SHP77 (cell line): ENCODE measurements around the gene FRMD1.

Experiments used
- DNase-seq, 2 experiments: peaks; one replicate each; lab custom pipeline; 2025; lab: John Stamatoyannopoulos, UW

FRMD1 gene

DNA sequence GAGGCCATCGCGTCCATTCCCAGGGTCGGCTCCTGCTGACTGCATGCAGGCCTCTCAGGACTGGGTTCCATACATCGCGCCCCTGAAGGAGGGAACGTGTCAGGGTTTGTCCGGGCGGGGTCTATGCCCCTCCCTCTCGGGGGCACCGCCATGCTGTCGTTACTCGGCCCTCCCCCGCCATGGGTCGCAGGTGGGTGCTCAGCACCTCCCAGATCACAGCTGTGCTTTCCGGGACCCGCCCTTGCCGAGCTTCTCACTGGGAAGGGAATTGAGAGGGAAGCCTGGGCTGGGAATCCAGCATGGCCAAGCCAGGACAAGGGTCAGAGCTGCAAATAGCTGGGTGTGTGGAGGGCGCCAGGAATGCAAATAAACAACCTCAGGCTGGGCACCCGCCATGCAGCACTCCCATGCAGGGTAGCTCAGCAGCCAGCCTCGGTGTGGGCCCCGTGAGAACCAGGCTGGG is at the start of gene FRMD1:
Gene FRMD1 (minus strand): TSS at position 270 of the 463 bp plus-strand sequence. CDS start 118 bp downstream, at position 152.
- DNase-seq: no peak

DNA sequence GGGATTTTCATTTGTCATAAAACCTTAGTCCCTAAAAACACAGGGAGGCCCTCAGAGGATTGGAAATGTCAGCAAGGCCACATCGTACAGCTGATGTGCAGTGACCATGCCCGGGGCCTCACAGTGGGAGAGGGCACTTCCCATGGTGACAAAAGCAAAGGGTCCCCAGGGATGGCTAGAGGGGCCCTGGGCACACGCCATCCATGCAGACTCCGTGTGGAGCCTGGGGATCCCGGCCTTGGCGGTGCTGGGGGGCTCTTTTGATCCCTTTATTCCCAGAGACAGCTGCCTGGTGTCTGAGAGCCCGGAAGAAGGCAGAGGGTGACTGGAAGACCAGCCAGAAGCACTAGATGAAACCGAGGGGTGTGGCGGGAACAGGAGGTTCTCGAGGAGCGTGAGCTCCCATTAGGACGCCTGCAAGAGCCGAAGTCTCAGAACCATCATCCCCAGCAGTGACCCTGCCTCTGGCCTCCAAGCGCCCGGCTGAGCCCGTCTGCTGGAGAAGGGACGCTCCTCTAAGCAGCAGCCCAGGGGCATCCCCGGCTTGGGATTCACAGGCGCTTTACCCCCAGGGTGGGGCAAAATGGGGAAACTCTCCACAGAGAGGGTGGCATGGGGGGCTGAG is 49.1 kb upstream of the FRMD1 start:
- DNase-seq: no peak

DNA sequence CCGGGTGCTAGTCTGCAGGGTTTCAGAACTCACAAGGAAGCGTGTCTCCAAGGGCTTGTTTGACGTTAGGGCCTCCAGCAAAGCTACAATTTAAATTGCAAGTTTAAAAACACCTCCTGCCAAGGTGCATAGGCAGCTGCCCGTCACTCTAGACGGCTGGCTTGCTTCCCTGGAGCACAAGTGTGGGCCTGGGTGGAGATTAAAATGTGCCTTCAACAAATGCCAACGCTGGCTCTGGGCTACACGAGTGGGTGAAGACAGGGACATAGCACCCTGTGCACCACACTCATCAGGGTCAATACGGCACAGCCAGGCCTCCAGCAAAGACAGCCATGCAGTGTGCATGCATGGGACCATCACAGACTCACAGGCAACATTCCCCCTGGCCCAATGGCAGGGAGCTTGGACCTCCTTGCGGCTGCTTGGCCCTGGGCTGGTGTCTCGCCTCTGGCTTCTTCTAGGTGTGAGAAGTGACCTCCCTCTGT is 48.4 kb upstream of the FRMD1 start:
- DNase-seq: no peak

DNA sequence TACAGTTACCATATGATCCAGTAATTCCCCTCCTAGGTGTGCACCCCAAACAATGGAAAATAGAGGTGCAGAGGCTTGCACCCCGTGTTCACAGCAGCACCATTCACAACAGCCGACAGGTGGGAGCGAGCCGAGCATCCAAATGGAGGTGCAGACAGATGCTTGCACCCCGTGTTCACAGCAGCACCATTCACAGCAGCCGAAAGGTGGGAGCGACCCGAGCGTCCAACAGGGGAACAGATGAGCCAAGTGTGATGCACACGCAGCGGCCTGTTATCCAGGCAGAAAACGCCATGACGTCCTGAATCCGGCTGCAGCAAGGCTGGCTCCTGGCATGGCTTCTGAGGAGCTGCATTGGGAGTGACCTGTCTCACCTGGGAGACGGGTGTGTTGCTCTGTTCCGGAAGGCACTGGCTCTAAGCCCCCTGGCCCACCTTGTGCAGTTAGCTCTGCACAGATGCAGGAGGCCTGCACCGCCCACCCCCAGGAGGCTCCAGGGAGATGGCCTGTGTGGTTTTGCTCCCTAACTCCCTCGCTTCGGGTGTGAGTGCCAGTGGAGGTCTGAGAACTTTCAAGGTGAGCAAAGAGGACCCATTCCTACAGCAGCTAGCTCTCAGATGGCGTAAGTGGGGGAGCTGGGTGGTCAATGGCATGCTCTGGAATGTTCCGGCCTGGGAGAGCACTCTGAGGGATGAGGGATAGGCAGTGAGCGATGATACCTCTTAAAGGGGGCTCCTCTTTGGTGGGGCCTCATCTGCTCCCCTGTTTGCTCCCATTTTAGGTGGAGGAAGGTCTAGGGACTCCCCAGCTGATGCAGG is 47.8 kb upstream of the FRMD1 start:
- no peak for DNase-seq

DNA sequence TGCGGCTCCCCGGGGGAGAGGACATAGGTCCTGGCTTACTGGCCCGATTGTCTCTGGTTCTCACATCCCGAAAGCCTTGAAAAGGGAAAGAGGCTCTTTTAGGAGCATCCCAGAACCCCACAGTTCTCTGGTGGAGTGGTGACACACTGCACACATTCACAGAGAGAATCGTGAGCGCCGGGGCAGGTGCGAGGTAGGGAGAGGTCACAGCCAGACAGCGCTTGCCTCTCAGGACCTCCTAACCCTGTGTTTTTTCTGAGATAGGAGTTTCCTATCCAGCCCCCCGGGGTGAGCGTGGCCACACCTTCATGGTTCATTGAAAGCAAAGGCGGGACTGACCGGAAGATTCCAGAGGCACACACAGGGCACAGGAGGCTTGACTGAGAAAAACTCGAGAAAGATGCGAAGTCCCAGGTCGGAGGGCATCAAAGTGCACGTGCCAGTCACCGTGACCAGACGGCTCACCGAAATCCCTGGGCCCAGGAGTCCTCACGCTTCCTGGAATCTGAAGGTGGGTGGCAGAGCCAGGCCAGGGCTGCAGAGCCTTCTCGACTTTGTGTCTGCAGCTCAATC is 46.5 kb upstream of the FRMD1 start:
- DNase-seq: no peak

DNA sequence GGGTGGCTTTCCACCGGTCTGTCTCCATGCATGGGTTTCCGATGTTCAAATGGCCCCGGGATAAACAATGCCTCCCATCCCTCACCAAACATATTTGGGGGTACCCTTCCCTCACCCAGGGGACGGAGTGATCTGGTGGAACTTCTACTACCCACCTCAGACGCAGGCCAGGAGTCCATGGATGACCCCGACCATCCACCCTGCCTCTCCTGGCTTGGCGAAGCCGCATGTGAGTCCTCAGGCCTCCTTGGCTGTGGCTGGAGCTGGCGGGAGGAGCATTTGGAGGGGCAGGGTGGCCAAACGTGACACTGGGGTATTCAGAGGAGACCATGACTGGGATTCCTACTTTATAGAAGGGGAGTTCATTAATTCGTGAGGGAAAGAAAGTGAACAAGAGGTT is 45.9 kb upstream of the FRMD1 start:
- DNase-seq: no peak

DNA sequence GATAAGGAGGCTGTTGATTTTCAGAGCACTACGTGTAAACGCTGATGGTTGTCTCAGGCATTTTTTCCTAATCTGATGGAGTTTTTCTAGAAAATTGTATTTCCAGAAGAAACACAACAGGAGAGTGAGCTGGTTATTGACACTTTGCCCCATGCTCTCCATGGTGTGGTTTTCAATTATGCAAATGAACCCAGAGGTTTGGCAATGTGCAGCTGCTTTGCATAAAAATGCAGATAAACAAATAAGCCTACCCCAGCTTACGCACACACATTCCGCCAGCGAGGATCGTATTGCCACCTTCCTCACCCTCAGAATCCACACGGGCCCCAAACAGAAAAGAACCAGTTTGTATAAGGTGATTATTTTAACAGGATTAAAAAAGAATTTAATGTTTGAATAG is 45.1 kb upstream of the FRMD1 start:
- no peak for DNase-seq

DNA sequence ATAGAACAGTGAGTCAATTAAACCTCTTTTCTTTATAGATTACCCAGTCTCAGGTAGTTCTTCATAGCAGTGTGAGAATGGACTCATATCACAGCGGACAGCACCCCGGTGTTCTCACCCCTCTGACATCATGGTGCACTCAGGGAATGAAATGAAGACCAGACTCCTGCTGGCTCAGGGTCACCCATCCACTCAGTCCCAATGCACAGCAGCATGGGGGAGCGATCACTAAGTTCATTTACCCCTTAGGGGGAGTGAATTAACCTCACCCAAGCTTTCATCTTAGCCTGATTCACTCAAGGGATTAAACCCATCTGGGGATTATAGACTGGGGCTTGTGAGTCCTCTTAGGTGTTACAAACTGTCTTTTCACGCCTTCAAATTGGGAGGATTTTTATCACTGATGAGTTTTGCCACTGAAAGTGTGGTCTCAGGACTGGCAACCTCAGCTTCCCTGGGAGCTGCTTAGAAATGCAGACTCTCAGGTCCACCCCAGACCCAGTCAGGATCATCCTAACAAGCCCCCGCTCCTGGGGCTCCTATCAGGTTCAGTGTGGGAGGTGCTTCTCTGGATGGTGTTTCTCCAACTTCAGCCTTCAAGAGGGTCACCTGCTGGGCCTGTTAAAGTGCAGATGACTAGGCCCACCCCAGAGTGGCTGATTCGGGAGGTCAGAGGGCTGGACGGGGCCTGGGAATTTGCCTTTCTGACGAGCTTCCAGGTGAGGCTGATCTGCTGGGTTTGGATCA is 44.3 kb upstream of the FRMD1 start:
- no peak for DNase-seq

DNA sequence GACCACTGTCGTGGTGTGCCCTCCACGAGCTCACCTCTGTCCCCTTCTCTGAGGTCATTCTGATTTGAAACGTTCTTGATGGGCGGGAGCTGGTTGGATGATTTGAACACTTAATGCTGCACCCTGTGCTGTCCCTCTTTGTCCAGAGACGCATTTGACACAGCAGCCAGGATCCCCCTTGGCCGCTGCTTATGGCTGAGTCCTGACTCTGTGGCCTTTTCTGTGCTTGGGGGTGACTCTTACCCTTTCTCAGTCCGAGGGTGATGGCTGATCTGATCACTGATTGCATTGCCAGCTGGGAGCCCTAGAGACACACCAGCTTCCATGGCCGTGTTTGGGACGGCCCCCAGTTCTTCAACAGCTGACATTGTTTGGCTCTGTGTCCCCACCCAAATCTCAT is 43.5 kb upstream of the FRMD1 start:
- DNase-seq: no peak

DNA sequence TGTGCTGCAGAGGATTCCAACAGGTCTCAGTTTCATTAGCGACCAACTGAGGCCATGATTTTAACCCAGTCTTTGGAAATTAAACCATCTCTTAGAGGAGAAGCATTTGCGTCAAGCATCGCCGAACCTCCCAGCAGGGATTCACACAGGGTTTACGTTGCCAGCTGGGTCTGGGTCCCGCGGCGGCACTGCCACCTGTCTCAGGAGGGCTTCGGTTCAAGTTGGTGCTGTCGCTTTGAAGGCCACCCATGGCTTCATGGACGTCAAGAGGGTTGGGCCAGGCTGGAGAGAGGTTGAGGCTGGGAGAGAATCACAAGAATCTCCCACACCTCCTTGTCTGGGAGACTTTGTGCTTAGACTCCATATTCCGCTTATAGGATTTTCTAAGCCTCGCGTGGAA is 43.0 kb upstream of the FRMD1 start:
- no peak for DNase-seq

DNA sequence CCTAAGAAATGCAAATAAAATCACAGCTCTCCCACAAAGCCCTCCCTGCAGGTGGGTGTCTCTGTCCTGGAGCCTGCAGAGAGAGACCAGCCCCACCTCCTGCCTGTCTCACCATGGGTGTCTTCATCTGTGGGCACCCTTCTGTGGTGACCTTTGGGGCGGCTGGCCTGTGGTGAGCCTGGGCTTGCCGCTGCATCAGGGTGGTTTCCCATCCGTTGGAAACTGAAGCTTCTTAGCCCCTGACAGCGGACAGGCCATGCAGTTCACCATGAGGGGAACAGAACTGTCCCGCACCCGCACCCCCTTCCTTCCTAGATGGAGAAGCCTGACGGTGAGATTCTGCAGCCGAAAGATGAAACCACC is 42.3 kb upstream of the FRMD1 start:
- DNase-seq: no peak

DNA sequence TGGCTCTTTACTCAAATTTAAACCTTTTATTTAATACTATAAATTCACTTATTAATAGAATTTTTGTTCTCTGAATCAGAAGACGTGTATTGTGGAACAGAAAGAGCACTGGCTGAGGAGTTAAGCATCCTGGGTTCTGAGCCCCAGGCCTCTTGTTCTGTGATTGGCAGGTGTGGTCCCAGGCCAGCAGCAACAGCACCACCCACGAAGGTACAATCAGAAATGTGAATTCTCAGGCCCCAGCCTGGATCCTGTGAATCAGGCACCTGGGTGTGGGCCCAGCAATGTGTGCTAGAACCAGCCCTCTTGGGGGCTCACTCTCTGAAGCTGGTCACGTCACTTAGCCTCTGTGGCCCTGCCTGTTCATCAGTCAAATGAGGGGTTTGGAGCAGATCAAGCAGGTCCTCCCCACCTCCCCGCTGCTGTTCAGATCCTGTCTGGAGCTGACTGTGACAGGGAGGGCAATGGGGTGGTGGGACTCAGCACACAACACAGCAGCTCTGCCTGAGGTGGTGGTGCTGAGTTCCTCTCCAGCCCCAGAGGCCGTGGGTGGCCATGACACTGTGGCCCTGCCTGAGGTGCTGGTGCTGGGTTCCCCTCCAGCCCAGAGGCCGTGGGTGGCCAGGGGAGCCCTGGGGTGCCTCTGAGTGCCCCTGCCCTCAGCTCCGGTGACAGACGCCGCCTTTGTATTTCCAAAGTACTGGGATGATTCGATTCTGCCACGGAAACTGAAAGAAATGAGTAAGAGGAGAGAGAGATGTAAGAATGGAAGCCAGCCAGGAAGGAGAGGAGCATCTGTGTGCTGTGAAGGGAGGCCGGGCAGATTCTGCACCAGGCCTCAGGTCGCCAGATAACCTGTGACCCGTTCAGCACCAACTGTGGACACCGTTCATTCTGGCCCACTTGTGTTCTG is 41.6 kb upstream of the FRMD1 start:
- DNase-seq: no peak

DNA sequence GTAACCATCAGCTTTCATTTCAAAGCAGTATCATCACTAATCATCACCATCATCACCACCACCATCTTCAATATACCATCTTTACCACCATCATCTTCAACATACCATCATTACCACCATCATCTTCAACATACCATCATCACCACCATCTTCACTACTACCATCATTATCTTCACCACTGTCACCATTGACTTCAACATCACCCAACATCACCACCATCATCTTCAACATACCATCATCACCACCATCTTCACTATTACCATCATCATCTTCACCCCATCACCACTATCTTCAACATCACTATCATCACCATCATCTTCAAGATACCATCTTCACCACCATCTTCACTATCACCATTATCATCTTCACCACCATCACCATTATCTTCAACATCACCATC is 40.5 kb upstream of the FRMD1 start:
- no peak for DNase-seq

DNA sequence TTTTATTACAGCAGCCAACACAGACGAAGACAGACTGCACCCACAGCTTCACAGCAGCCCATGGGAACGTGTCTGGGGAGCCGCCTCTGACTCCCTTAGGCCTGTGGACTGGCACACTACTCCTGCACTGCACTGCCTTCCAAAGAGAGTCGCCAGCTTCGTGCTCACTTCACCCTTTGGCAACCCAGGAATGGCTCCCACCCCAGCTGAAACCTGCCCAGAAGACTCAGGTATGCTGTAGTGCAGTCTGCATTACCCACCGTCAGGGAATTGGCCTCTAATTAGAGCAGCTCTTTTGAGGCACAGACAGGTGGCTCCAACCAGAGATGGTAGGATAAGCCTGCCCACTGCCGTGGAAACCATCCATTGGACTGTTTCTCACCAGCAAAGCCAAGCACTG is 39.9 kb upstream of the FRMD1 start:
- no peak for DNase-seq

DNA sequence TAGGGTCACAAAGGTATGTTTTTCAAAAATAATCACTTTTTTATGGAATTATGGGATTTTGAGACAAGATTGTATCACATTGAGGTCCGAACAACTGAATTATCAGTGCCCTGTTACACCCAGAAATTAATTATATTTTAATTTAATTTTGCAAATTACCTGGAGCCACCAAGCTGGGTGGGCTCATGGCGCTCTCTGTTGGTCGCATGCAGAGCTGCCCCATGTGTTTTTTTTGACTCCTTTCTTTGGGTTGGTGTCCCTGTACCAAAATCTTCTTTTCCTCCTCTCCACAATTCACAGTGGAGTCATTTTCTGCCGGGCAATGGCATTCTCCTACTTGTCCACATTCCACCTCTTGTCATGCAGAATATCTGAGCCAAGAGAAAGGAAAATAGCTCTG is 38.9 kb upstream of the FRMD1 start:
- DNase-seq: no peak

DNA sequence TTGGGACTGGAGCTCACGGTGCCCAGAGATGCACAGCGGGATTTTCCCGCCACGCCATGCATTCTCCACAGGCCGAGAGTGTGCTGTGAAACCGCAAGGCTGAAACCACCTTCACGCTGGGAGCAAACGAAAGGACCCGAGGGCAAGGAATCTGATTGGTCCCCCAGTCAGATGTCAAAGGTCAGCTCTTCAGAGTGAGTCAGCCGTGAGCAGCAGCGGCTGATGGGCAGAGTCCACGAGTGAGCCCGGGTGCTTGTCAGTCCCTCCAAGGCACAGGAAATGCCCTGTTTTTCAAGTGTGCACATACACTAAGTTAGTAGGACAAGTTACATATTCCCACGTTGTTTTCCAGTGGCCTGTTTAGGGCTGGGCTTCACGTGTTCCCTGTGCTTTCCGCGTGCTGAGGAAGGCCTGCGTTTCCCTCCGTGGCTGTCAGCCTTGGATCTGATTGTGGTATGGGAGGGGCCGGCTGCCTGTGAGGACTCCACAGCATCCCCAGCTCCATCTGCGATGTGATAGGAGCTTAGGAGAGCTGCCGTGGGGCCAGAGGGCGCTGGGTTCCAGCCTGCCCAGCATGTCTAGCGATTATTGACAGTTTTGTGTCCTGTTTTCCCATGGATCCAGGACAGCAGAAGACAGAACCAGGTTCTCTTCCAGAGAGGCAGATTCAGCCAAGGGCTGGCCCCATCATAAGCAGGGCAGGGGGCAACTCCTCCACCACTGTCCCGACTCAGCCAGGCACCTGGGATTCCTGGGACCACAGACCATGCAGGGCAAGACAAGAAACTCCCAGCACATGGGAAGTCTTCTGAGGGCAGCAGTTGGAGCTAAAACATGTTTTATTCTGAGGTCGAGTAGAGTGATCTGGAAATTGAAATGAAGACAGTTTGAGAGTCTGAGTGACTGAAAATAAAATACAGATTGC is 38.2 kb upstream of the FRMD1 start:
- no peak for DNase-seq

DNA sequence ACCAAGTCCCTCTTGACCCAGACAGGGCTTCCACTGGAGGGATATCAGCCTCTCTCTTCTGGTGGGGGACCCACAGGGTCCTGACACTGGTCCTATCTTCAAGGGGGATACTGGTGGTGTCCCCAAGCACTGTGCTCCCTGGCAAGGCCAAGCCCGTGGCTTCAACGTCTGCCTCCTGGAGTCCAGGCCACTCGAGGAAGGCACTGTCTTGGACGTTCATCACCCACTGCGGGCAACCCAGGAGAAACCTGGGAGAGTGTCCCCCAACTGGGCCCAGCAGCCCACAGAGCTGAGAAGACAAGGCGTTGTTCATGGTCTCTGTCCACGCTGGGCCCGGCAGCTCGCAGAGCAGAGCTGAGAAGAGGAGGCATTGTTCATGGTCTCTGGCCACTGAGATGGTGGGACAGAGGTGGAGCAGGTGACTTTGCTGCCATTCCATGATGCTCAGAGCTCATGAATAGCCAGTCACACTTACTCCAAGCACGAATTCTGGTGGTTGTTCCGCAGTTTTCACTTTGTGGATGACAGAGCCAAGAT is 37.5 kb upstream of the FRMD1 start:
- no peak for DNase-seq

DNA sequence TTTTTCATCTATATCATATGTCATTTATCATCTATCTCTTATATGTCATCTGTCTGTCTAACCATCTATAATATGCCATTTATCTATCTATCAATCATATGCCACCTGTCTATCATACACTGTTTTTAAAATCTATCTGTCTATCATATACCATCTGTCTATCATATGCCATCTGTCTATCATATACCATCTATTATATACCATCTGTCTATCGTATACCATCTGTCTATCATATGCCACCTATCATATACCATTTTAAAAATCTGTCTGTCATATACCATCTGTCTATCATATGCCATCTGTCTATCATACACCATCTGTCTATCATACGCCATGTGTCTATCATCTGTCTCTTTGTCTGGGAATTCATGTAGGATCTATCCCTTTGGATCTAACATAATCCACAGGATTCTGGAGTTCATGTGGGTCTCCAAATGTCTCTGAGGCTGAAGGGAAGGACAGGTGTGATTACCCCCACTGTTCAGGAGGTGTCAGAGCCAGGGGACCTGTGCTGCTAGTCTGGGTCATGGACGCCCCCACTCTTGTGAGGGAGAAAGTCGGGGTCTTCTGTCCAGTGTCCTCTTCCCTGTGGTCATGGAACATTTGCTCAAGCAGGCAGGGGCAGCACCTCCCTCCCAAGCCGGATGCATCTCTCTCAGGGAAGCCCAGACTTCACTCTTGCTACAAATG is 36.9 kb upstream of the FRMD1 start:
- DNase-seq: no peak

DNA sequence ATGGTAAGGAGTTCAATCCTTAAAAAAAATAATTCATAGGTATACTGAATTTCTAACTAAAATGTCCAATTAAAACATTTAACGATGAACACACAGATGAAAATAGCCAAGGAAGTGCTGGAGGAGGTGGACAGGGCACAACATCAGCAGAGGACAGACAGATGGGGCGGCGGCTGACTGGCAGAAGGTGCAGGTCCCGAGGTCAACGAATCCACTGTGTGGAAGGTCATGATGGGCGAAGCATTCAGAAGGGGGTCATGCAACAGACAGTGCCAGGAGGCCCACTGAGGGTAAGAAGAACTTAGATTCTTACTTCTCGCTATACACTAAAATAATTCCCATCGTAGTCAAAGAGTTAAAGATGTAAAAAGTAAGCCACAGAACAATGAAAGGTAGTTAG is 34.2 kb upstream of the FRMD1 start:
- DNase-seq: no peak
